EL (cell line): ENCODE measurements around the gene RGS11.

Experiments
- DNase-seq: peaks from one replicate; pipeline ENCODE4 v3.0.0-alpha.2; 2016

The RGS11 gene

GRCh38 chr16:296276-296675 is 20.5 kb upstream of the RGS11 start:
- no peak for DNase-seq

- no peak for DNase-seq
Measured at GRCh38 chr16:293043-293775, 17.5 kb upstream of the RGS11 start.

- DNase-seq, result no peak
Measured at GRCh38 chr16:291539-291938, 15.8 kb upstream of the RGS11 start.

- DNase-seq, result no peak
Measured at GRCh38 chr16:290681-291405, 15.1 kb upstream of the RGS11 start.

DNA sequence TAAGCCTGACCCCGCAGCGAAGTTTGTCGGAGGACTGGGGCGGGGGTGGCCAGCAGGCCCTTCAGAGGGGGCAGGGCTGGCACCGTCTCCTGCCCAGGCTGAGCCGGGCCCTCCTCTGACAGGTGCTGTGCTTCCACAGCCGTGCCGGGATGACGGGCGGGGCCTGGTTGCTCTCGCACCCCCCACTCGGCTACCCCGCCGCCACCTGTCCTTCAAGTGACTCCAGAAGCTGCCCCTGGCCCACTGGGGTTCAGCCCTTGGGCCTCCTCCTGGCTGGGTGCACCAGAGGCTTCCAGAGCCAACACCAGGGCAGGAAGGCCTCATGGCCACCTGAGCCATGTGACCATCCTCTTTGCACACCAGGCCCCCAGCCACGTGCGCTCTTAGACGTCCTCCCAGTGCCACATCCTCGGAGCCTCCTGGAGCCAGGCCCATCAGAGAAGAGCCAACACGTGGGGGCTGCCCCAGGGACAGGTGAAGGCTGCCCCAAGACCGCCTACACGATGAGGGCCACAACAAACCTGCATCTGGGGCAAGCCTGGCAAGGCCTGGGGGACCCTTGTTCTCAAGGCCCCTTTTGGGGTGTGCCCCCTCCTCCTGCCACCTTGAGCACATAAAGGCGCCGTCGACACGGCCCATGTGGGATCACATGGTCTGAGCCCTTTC is 14.4 kb upstream of the RGS11 start:
- DNase-seq, result no peak

GRCh38 chr16:289395-289997 is 13.8 kb upstream of the RGS11 start:
- DNase-seq, result no peak

DNA sequence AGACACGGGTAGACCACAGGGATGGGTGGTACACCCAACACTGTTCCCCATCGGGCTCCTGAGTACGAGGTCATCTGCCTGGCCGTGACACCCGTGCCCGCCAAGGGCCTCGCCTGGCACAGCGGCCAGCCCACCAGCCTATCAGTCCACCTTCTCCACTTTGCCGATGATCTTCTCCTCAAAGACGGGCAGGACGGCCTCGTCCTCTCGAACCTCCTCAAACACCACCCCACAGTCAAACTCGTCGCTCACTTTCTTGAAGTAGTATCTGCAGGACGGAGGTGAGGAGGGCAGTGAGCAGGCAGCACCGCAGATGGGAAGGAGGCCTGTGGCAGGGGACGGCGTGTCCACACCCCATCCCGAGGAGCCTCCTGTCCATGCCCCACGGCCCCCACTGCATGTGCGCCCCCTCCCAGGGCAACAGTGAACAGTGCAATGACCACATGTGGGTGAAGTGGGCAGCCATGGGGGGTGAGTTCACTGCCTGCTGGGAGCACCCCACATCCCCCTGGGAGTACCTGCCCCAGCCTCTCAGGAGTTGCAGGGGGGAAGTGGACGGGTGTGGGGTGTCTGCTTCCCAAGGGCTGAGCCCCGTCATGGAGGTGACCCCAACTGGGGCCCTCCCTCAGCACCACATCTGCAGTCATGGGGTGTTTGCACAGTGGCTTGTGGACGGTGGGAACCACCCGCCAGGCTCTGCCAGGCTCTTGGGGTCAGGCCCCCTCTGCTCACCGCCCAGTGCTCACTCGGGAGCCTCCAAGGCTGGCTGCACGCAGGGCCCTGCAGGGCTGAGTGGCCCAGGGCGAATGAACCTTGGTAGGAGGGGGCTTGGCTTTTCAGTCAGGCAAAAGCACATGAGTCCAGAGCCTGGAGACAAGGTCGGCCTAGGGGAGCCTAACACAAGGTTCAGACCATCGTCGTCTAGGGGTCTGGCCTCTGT is 12.5 kb upstream of the RGS11 start:
- no peak for DNase-seq

- no peak for DNase-seq
Measured at GRCh38 chr16:287298-287811, 11.6 kb upstream of the RGS11 start.

DNA sequence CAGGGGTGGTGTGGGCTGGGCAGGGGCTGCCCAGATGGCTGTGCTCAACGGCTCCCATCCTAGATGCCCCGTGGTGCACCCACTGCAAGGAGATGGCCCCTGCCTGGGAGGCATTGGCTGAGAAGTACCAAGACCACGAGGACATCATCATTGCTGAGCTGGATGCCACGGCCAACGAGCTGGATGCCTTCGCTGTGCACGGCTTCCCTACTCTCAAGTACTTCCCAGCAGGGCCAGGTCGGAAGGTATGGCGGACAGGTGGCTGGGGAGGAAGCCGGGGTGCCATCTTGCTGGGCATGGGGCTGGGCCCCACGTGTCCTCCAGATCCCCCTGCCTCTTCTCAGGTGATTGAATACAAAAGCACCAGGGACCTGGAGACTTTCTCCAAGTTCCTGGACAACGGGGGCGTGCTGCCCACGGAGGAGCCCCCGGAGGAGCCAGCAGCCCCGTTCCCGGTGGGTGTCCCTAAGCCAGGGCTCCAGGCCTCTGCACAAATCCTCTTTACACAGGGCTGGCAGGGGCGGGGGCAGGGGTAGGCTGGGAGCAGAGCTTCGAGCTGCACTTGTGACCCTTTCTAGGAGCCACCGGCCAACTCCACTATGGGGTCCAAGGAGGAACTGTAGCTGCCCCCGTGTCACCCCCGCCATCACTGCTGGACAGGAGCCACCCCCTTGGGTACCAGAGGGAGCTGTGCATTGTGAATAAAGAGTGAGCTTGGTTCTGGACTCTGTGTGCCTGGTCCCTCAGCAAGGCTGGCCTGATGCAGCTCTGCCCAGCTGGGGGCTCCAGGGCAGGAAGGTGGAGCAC is 10.9 kb upstream of the RGS11 start:
- DNase-seq, result no peak

- no peak for DNase-seq
Measured at GRCh38 chr16:285146-286055, 9.7 kb upstream of the RGS11 start.

DNA sequence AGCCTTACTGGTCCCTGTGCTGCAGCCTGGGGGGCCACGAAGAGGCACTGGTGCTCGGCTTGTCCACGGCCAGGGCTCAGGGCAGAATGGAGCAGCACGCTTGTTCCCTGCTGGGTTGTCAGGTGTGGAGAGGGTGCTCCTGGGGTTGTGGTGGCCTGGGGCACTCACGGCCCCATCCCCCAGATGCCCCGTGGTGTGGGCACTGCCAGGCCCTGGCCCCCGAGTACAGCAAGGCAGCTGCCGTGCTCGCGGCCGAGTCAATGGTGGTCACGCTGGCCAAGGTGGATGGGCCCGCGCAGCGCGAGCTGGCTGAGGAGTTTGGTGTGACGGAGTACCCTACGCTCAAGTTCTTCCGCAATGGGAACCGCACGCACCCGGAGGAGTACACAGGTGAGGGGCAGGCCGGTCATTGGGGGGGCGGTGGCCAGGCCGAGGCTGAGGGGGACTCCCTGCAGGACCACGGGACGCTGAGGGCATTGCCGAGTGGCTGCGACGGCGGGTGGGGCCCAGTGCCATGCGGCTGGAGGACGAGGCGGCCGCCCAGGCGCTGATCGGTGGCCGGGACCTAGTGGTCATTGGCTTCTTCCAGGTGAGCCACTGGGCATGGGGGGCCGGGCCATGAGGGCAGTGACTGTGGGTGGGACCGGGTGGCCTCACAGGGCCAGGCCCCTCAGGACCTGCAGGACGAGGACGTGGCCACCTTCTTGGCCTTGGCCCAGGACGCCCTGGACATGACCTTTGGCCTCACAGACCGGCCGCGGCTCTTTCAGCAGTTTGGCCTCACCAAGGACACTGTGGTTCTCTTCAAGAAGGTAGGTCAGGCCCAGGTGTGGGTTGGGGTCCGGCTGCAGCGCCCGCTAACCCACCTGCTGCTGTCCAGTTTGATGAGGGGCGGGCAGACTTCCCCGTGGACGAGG is 8.7 kb upstream of the RGS11 start:
- DNase-seq, result no peak

DNA sequence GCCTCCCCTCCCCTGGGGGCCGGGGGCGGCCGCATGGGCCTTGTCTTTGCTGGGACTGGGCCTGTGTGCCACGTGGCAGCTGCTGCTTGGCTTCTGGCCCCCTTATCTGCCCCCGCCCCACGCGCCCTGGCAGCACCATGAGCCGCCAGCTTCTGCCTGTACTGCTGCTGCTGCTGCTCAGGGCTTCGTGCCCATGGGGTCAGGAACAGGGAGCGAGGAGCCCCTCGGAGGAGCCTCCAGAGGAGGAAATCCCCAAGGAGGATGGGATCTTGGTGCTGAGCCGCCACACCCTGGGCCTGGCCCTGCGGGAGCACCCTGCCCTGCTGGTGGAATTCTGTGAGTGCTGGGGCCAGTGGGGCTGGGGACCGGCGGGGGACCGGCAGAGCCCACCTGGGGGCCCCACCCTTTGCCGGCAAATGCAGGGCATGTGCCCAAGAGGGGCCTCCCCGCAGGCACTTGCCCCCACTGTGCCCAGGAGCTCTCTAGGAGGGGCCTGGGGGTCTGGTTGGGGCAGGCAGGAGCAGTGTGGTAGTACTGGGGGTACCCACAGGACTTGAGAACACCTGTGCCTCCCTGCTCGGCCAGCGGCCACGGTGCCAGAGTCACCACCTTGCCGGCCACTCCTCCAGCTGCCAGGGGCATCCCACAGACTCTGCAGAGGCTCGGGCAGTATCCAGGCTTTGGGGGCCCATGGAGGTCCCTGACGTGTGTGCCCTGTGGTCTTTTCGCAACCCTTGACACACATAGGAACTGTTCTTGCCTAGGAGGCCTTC is 7.5 kb upstream of the RGS11 start, which contains the start of gene PDIA2:
Gene PDIA2, plus strand, starts transcription at position 132 of the 773 bp plus-strand sequence. Its CDS starts 6 bp downstream, at position 138.
- DNase-seq, result no peak

GRCh38 chr16:282491-282890 is 6.7 kb upstream of the RGS11 start:
- no peak for DNase-seq

DNA sequence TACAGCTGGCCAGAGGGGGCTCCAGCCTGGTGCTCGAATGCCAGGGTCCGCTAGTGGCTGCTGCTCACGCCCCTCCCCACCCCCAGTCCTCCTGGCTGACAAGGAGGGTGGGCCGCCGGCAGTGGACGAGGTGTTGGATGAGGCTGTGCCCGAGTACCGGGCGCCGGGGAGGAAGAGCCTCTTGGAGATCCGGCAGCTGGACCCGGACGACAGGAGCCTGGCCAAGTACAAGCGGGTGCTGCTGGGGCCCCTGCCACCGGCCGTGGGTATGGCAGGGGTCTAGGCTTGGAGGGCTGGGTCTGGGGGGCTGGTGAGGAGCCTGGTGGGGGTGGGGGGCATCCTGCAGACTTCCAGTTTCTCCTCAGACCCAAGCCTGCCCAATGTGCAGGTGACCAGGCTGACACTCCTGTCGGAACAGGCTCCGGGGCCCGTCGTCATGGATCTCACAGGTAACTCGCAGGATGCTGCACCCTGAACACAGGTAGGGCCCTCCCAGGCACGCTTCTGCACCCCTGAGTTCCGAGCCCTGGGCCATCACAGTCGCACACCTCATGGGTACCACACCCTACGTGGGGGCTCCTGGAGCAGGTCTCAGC is 6.0 kb upstream of the RGS11 start:
- DNase-seq, result no peak

- no peak for DNase-seq
Measured at GRCh38 chr16:280991-281659, 5.4 kb upstream of the RGS11 start.

- DNase-seq, result no peak
Measured at GRCh38 chr16:280552-280951, 4.8 kb upstream of the RGS11 start, which contains the start of gene ARHGDIG. ARHGDIG (plus strand) TSS chr16:280591; CDS start chr16:280681, 90 bp downstream.

DNA sequence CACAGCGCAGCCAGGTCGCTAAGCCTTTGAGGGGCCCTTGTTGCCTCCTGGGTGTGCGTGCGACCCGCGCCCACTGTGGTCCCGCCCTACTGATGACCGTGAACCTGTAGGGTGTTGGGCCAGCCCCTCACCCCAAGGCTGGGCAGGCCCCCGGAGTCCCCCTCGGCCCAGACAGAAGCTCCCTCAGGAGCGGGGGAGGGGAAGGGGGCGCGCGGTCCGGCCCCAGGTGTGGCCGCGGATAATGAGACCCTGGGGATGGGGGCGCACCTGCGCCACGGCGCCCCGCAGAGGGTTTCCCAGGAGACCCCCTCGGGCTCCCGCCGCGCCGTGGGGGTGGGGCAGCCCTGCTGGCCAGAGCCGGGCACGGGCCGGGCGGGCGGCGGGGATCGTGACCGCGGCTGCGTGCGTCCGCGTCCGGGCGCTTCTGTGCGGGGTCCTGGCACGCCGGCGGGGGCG is 4.3 kb upstream of the RGS11 start:
- DNase-seq, result no peak
